NCI-H69 (cell line): ENCODE measurements around the gene SLC24A4.

Source experiments
- DNase-seq: peaks from one replicate; lab custom pipeline; 2025; lab: John Stamatoyannopoulos, UW

The SLC24A4 gene

GRCh38 chr14:92368001-92368400 lies 45.0 kb downstream of the SLC24A4 start:
- DNase-seq: no peak

DNA sequence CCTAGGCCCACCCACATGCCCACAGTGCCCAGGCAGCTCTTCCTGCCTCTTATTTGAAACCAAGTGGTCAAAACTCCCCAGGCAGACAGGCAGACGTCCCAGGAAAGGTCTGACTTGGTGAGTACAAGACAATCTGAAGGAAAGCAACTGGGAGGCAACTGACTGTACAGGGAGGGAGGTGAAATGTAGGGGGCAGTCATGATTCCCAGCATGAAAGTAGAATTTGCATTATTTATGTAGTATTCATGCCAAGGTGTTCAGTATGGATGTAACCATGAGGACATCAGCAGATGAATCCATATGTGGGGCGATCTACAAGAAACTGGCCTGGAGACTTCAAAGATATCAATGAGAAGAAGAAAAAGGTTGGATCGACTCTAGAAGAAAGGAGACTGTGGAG lies 46.1 kb downstream of the SLC24A4 start:
- no peak for DNase-seq

- DNase-seq: no peak
Observed at GRCh38 chr14:92372230-92372629, 49.3 kb downstream of the SLC24A4 start.

DNA sequence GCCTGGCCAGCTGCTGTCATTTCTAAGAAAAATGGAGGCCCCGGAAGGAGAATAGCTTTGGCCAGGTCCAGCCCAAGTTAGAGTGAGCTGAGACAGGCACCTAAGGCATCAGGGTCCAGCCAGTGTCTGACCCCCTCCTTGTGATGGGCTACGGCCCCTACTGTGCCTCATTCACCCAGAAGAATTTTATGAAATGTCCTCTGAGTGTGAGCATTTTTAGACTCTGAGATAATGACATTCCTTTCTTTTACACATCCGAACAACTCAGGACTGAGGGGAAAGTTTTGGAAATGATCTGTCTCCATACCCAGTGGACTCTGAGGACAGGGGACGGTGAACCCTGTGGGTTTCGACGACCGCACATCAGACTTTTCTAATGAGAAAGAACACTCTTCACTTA lies 50.4 kb downstream of the SLC24A4 start:
- DNase-seq: no peak

DNA sequence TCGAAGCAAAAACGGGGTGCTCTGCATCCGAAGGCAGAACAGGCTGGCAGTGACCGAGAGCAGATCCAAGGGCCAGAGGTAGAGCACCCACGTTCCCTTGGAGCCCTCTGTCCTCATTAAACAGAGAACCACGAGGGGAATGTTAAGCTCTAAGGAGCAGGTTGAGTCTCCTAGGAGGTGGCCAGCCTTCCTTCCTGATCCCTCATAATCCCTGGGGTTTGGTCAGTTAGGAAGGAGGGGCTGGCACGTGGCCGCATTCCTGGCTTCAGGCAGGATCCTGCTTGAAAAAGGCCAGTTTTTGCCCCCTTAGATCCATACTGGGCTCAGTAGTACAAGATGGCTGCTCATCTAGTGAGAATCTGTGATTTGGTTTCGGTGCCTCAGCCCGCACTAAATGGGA lies 57.2 kb downstream of the SLC24A4 start:
- DNase-seq: no peak

- no peak for DNase-seq
Observed at GRCh38 chr14:92380582-92380981, 57.6 kb downstream of the SLC24A4 start.

GRCh38 chr14:92382677-92383076 lies 59.7 kb downstream of the SLC24A4 start:
- peak; percentile 34 for DNase-seq

- DNase-seq: no peak
Observed at GRCh38 chr14:92383805-92384204, 60.8 kb downstream of the SLC24A4 start.

- no peak for DNase-seq
Observed at GRCh38 chr14:92384461-92385133, 61.6 kb downstream of the SLC24A4 start.

DNA sequence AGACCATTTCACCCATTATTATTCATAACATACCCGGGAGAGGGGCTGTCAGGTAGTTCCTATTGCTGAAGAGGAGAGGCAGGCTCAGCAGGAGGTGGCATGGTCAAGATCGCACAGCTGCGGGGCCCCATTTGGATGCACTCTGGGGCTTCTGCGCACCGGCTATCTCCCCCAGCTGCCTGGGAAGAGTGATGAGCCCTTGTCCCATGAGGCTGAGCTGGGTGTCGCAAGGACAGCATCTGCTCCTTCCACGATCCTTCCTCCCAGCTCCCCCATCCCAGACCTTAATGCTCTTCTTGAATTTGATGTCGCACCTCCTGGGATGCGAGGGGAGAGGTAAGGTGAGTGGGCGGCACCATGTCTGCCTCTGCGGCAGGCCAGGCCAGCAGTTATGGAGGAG lies 62.6 kb downstream of the SLC24A4 start:
- peak; percentile 11 for DNase-seq

- DNase-seq: no peak
Observed at GRCh38 chr14:92386165-92386564, 63.2 kb downstream of the SLC24A4 start.

DNA sequence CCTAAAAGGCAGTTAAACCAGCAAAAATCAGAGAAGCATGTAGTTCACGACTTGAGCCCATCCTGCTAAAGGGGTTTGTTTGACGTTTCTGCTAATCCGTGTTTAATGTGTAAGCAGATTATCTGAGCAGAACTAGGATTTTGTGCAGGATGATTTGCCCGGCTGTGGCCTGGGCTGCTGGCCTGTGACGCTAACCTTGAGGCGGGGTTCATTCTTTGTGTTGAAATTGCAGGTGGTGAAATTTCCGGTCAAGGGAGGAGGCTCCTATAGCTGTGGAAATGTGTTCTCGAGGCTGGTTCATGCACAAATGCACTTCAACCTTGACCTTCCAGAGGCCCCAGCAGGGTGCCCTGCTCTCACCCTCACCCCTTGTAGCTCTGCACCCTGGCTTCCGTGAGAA lies 63.7 kb downstream of the SLC24A4 start:
- no peak for DNase-seq

GRCh38 chr14:92387578-92387977 lies 64.6 kb downstream of the SLC24A4 start:
- no peak for DNase-seq

- DNase-seq: peak; percentile 28
Observed at GRCh38 chr14:92389598-92390158, 66.7 kb downstream of the SLC24A4 start.

DNA sequence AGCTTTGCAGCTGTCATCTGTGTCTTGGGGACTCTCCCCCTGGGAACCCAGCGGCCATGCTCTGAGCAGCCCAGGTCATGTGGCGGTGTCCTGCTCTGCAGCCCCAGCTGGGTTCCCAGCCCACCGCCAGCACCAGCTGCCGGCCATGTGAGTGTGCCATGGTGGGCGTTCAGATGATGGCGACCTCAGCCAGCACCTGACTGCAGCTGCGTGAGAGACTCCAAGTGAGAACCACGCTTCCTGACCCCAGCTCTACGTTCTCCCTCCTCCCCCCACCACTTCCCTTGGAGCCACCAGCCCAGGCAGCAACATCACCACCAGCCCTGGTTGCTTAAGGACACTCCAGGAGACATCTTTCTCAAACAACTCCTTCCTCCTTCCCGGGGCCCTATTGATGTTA lies 68.8 kb downstream of the SLC24A4 start:
- DNase-seq: no peak

- DNase-seq: peak; percentile 19
Observed at GRCh38 chr14:92392711-92393110, 69.7 kb downstream of the SLC24A4 start.

GRCh38 chr14:92397150-92397952 lies 74.4 kb downstream of the SLC24A4 start:
- DNase-seq: peak; percentile 80

DNA sequence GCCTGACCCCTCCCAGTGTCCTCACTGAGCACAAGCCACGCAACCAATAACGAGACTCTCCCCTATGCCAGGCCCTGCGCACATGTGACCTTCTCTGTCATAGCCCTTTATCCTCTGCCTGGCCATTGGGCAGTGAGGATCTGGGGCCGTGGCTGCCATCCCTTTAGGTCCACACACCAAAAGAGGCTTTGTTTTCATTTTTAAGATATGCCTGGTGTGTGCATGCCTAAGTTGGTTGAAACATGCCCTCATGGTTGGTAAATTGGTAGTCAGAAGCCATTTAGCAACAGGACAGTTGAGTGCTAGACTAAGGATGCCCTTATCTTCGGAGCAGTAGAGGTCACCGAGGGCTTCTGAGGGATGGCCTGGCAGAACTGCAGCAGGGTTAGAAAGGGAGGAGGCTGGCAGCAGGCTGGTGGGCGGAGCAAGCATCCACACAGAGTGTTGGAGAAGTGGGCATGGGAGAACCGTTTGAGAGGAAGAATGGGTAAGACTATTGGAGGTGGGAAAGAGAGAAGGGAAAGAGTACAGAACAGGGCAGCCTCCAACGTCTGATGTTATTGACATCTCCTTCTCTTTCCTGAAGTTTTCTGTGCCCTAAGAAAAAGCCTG lies 75.1 kb downstream of the SLC24A4 start:
- no peak for DNase-seq

GRCh38 chr14:92398888-92399636 lies 76.1 kb downstream of the SLC24A4 start:
- DNase-seq: no peak

DNA sequence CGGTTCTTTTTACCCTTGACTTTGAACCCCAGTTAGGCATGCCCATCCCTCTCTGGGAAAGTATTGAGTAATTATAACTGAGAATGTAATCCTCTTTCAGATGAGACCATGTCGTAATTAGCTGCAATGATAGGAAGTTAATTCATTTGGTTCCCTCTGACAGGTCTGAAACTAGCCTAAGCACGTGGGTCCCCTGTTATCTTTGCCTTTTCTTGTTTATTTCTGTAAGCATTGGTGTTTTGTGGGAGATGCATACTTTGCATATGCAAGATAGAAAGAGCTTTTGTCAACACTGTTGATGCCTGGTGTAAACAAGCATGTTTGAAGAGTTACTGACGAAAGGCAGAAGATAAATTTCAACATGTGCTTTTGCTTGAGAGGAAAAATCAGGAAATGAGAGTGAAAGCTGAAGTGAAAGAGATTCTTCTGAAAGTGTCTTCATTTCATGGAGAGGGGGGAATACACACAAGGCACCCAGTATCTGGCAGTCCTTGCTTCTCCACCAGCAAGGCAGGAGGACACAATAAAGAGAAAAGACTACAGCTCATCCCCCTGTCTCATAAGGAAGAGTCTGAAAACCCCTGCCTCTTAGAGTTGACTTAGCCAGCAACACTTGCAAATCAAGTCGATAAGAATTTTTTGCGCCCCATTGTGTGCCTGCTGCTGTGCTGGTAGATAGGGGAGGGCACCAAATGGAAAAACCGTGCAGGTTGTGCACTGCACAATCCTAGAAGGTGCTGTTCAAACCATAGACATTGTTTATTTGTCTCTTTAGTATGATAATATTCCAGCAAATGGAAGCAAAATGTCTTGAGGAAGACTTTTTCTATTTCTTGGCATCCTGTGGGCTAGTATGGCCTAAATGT lies 77.8 kb downstream of the SLC24A4 start:
- DNase-seq: no peak

DNA sequence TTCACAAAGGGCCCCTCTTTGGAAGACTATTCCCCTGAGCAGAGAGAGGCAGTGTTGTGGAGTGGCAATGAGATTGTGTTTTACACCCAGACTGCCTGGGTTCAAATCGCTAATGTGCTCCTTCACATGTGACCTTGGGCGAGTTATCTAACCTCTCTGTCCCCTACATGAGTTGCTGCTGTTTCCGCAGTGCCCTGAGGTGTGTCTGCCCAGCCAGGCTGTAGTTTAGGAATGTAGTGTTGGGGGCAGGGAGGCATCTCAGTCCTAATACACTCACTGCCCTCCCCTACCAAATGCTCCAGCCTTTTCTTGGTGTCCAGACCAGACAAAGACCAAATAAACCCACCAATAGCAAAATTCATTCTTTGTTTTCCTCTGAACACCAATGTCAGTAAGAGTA lies 78.6 kb downstream of the SLC24A4 start:
- no peak for DNase-seq
